ENCODE results near the gene PLLP.

- TF ChIP-seq CTCF (conservative IDR thresholded peaks at IDR 0.05; ENCODE audit: low read length) = no peak
- TF ChIP-seq EZH2phosphoT487 (IDR thresholded peaks at IDR 0.05; ENCODE audit: borderline replicate concordance, low read depth, low read length) = no peak
Observed at GRCh38 chr16:57306676-57307341, 22.3 kb upstream of the PLLP start.

Data from OCI-LY7 (cell line).